KMS-11 (cell line): ENCODE measurements around the gene UBE3B.

Experiments
- H2AFZ ChIP-seq: fragments of 200-600 bp; sonication (generic); 2 replicates; pipeline ENCODE4 v1.6.1; 2016; ENCODE audit warnings: antibody characterized with exemption, mixed run types, low read depth
- H3K27ac ChIP-seq: fragments of 200-600 bp; sonication (generic); 2 replicates; pipeline ENCODE4 v1.6.1; 2016; ENCODE audit warnings: mild to moderate bottlenecking, mixed run types
- H3K27me3 ChIP-seq: fragments of 200-600 bp; sonication (generic); 2 replicates; pipeline ENCODE4 v1.6.1; 2017; ENCODE audit warnings: mild to moderate bottlenecking, low read depth, mixed run types, moderate library complexity; ENCODE audit not compliant: insufficient read depth
- H3K36me3 ChIP-seq: fragments of 200-600 bp; sonication (generic); 2 replicates; pipeline ENCODE4 v1.6.1; 2017; ENCODE audit warnings: mild to moderate bottlenecking, mixed run types; ENCODE audit not compliant: insufficient read depth
- H3K4me1 ChIP-seq: fragments of 200-600 bp; sonication (generic); 2 replicates; pipeline ENCODE4 v1.6.1; 2016; ENCODE audit warnings: mild to moderate bottlenecking, low read depth, mixed run types; ENCODE audit not compliant: poor library complexity, severe bottlenecking
- H3K4me2 ChIP-seq: fragments of 200-600 bp; sonication (generic); 2 replicates; pipeline ENCODE4 v1.7.0; 2016; ENCODE audit warnings: mild to moderate bottlenecking, mixed run types
- H3K4me3 ChIP-seq: fragments of 200-600 bp; sonication (generic); IDR thresholded peaks from 2 replicates; pipeline ENCODE4 v1.6.1; 2017; ENCODE audit warnings: low read depth, low read length, mixed read lengths; ENCODE audit not compliant: insufficient read depth
- H3K79me2 ChIP-seq: fragments of 200-600 bp; sonication (generic); 2 replicates; pipeline ENCODE4 v1.6.1; 2016; ENCODE audit warnings: low read depth, mixed run types; ENCODE audit not compliant: insufficient read depth
- H3K9ac ChIP-seq: fragments of 200-600 bp; sonication (generic); 2 replicates; pipeline ENCODE4 v1.6.1; 2016; ENCODE audit warnings: mild to moderate bottlenecking, mixed run types
- H4K20me1 ChIP-seq: fragments of 200-600 bp; sonication (generic); 2 replicates; pipeline ENCODE4 v1.6.1; 2016; ENCODE audit warnings: mild to moderate bottlenecking, mixed run types; ENCODE audit not compliant: insufficient read depth
- CTCF ChIP-seq: fragments of 200-600 bp; sonication (generic); conservative IDR thresholded peaks from 2 replicates; pipeline ENCODE4 v1.6.1; 2017; ENCODE audit warnings: low read depth, mild to moderate bottlenecking, antibody characterized with exemption, low read length, moderate library complexity, mixed read lengths

The UBE3B gene

GRCh38 chr12:109494348-109494881 is 17.0 kb downstream of the UBE3B start:
- Histone ChIP-seq H3K36me3 (no peaks in the 10 kb centered on the region), H3K79me2 (no peaks in the 10 kb centered on the region), H3K4me2 (no peak overlapping the region), H4K20me1 (no peaks in the 10 kb centered on the region), H3K27ac (no peak overlapping the region), H3K27me3 (no peaks in the 10 kb centered on the region), H3K4me3 (no peak overlapping the region), H2AFZ (no peak overlapping the region), H3K4me1 (no peaks in the 10 kb centered on the region), H3K9ac (no peak overlapping the region)
- TF ChIP-seq CTCF, result no peak

- H3K27me3 ChIP-seq, result no peaks in the 10 kb centered on the region
- TF ChIP-seq CTCF, result no peak
- no peak overlapping the region for H3K27ac ChIP-seq
- no peaks in the 10 kb centered on the region for H3K4me1 ChIP-seq
- no peaks in the 10 kb centered on the region for H4K20me1 ChIP-seq
- no peak overlapping the region for H3K4me3 ChIP-seq
- no peak overlapping the region for H2AFZ ChIP-seq
- H3K9ac ChIP-seq, result no peak overlapping the region
- no peaks in the 10 kb centered on the region for H3K36me3 ChIP-seq
- H3K4me2 ChIP-seq, result no peak overlapping the region
- H3K79me2 ChIP-seq, result no peaks in the 10 kb centered on the region
These were observed 17.6 kb downstream of the UBE3B start for GRCh38 chr12:109495012-109495411.

GRCh38 chr12:109496306-109496705 is 18.9 kb downstream of the UBE3B start:
- H3K4me1 ChIP-seq, result no peaks in the 10 kb centered on the region
- TF ChIP-seq CTCF, result no peak
- no peaks in the 10 kb centered on the region for H3K27me3 ChIP-seq
- H2AFZ ChIP-seq, result no peak overlapping the region
- H4K20me1 ChIP-seq, result no peaks in the 10 kb centered on the region
- no peaks in the 10 kb centered on the region for H3K79me2 ChIP-seq
- no peak overlapping the region for H3K4me2 ChIP-seq
- H3K4me3 ChIP-seq, result no peak overlapping the region
- H3K9ac ChIP-seq, result no peak overlapping the region
- no peak overlapping the region for H3K27ac ChIP-seq
- no peaks in the 10 kb centered on the region for H3K36me3 ChIP-seq

- Histone ChIP-seq H3K27me3 (no peaks in the 10 kb centered on the region), H3K27ac (no peak overlapping the region), H3K4me1 (no peaks in the 10 kb centered on the region), H4K20me1 (no peaks in the 10 kb centered on the region), H2AFZ (no peak overlapping the region), H3K4me3 (no peak overlapping the region), H3K9ac (no peak overlapping the region), H3K79me2 (no peaks in the 10 kb centered on the region), H3K36me3 (no peaks in the 10 kb centered on the region), H3K4me2 (no peak overlapping the region)
- TF ChIP-seq CTCF, result no peak
These were observed 20.2 kb downstream of the UBE3B start for GRCh38 chr12:109497675-109498074.
